HL-60 (cell line): Measurements from ENCODE around the gene MACF1.

Experiments
- DNase-seq, 2 experiments: peaks; one replicate each; pipeline ENCODE4 v3.0.0-alpha.2; 2010 to 2020; ENCODE audit warnings: low read depth in 1 of 2, low spot score in 1 of 2
- H3K27ac ChIP-seq: fragments of 250-450 bp; sonication (Bioruptor Pico); replicated peaks from 2 replicates; pipeline ENCODE4 v1.5.1; 2020; ENCODE audit warnings: mild to moderate bottlenecking, moderate library complexity
- H3K27me3 ChIP-seq: fragments of 250-450 bp; sonication (Bioruptor Pico); 2 replicates; pipeline ENCODE4 v1.5.1; 2021; ENCODE audit warnings: mild to moderate bottlenecking, moderate library complexity; ENCODE audit not compliant: insufficient read depth, poor library complexity, severe bottlenecking
- H3K4me3 ChIP-seq: replicated peaks from 2 replicates; pipeline ENCODE4 v1.5.1; 2011; ENCODE audit warnings: mild to moderate bottlenecking, control low read depth, low read length; ENCODE audit not compliant: insufficient read depth
- GABPA ChIP-seq: IDR thresholded peaks from 2 replicates; pipeline ENCODE4 v1.6.1; 2012; ENCODE audit warnings: low read depth
- POLR2AphosphoS5 ChIP-seq: IDR thresholded peaks from 2 replicates; pipeline ENCODE4 v1.6.1; 2012; ENCODE audit warnings: low read depth
- REST ChIP-seq: IDR thresholded peaks from 2 replicates; pipeline ENCODE4 v1.6.1; 2012; ENCODE audit warnings: low read depth; ENCODE audit not compliant: insufficient replicate concordance
- SPI1 ChIP-seq: IDR thresholded peaks from 2 replicates; pipeline ENCODE4 v1.6.1; 2012; ENCODE audit warnings: low read depth, mild to moderate bottlenecking, borderline replicate concordance
- TF ChIP-seq, protein P1 (sequence below): IDR thresholded peaks from one replicate; pipeline ENCODE4 v1.5.1; 2011; ENCODE audit warnings: low read length, control low read depth, inconsistent platforms; ENCODE audit not compliant: insufficient read depth

Gene MACF1

GRCh38 chr1:39272027-39272797, 67.7 kb downstream of the MACF1 start:
- TF ChIP-seq REST: no peak
- TF ChIP-seq, protein P1, sequence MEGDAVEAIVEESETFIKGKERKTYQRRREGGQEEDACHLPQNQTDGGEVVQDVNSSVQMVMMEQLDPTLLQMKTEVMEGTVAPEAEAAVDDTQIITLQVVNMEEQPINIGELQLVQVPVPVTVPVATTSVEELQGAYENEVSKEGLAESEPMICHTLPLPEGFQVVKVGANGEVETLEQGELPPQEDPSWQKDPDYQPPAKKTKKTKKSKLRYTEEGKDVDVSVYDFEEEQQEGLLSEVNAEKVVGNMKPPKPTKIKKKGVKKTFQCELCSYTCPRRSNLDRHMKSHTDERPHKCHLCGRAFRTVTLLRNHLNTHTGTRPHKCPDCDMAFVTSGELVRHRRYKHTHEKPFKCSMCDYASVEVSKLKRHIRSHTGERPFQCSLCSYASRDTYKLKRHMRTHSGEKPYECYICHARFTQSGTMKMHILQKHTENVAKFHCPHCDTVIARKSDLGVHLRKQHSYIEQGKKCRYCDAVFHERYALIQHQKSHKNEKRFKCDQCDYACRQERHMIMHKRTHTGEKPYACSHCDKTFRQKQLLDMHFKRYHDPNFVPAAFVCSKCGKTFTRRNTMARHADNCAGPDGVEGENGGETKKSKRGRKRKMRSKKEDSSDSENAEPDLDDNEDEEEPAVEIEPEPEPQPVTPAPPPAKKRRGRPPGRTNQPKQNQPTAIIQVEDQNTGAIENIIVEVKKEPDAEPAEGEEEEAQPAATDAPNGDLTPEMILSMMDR: no peak
- TF ChIP-seq SPI1: no peak
- no peak for TF ChIP-seq POLR2AphosphoS5
- TF ChIP-seq GABPA: no peak
- Histone ChIP-seq H3K27me3 (no peaks in the 10 kb centered on the region), H3K27ac (no peak overlapping the region), H3K4me3 (no peak overlapping the region)
- DNase-seq: no peak

DNA sequence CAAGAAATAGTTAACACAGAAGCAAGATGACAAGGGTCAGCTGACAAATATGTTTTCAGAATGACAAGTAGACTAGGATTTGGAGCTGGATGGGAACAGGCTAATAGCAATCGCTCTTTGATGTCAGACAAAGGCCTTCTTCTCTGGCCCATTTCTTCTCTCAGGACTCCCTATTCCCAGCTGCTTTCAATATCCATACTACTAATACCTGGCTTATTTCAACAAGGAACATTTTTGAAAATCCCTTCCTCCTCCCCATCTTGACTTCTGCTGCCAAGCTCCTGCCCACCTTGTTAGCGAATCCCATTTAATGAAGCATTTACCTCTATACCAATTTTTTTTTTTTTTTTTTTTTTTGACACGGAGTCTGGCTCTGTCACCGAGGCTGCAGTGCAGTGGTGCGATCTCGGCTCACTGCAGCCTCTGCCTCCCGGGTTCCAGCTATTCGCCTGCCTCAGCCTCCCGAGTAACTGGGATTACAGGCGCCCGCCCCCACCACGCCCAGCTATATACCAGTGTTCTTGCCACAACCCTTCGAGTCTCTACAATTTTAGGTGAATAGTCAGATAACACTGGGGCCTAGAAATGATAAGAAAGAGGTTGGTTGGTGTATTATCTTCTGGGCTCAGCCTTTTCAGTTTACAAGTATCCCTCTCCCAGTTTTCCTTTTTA, 68.4 kb downstream of the MACF1 start:
- Histone ChIP-seq H3K4me3 (no peak overlapping the region), H3K27ac (no peak overlapping the region), H3K27me3 (no peaks in the 10 kb centered on the region)
- TF ChIP-seq REST (no peak), SPI1 (no peak), GABPA (no peak), POLR2AphosphoS5 (no peak)
- TF ChIP-seq, protein P1: no peak
- no peak for DNase-seq

GRCh38 chr1:39275836-39276507, 71.5 kb downstream of the MACF1 start:
- Histone ChIP-seq H3K27me3 (no peaks in the 10 kb centered on the region), H3K4me3 (no peak overlapping the region), H3K27ac (no peak overlapping the region)
- TF ChIP-seq, protein P1: no peak
- TF ChIP-seq REST (no peak), POLR2AphosphoS5 (no peak), SPI1 (no peak), GABPA (no peak)
- no peak for DNase-seq
